Gastrocnemius medialis (tissue), 4 donors: ENCODE measurements around the gene LDLRAD4. TPM values are rescaled to one million over a fixed set of nuclear protein-coding genes. Genes with fewer than 3 reads are reported as not detected.

ENCODE experiments used
- ATAC-seq, 2 donors: fragments of 150-250 bp; one replicate each; pipeline ENCODE4 v1.9.1; 2016
- DNase-seq, 2 donors: peaks; one replicate each; pipeline ENCODE4 v3.0.0-alpha.2; 2019
- H3K27ac ChIP-seq, 4 donors: fragments of 200-600 bp; sonication (generic); 1 replicate in 1 of 4; 2 replicates in 3 of 4; pipeline ENCODE4 v1.5.1; 2016 to 2018; ENCODE audit warnings: mild to moderate bottlenecking in 2 of 4, moderate library complexity in 1 of 4
- H3K27me3 ChIP-seq, 3 donors: fragments of 200-600 bp; sonication (generic) in 2 of 3; 1 replicate in 1 of 3; 2 replicates in 2 of 3; pipeline versions ENCODE4 v1.5.1 to v1.6.0; 2016 to 2019; ENCODE audit warnings: mild to moderate bottlenecking in 1 of 3, moderate library complexity in 1 of 3
- H3K36me3 ChIP-seq, 2 donors: fragments of 200-600 bp; sonication (generic) in 1 of 2; one replicate each; pipeline ENCODE4 v1.5.1; 2017 to 2018
- H3K4me1 ChIP-seq, 2 donors: fragments of 200-600 bp; sonication (generic) in 1 of 2; one replicate each; pipeline ENCODE4 v1.5.1; 2016 to 2017; ENCODE audit warnings: mild to moderate bottlenecking in 2 of 2
- H3K4me3 ChIP-seq, 4 donors: fragments of 200-600 bp; sonication (generic) in 3 of 4; 1 replicate in 1 of 4; 2 replicates in 3 of 4; pipeline ENCODE4 v1.5.1; 2016 to 2019; ENCODE audit warnings: mild to moderate bottlenecking in 2 of 4
- H3K9me3 ChIP-seq, 3 donors: fragments of 200-600 bp; sonication (generic) in 2 of 3; 1 replicate in 1 of 3; 2 replicates in 2 of 3; pipeline ENCODE4 v1.5.1; 2016 to 2019
- POLR2A ChIP-seq, 2 donors: fragments of 450-650 bp; IDR thresholded peaks; one replicate each; pipeline ENCODE4 v1.6.1; 2017; ENCODE audit warnings: antibody characterized with exemption in 2 of 2, mild to moderate bottlenecking in 2 of 2, moderate library complexity in 2 of 2
- in situ Hi-C, 4 donors: fragments of 200-750 bp; cut with MboI; loops; one replicate each; pipeline versions ENCODE4 v1.15.0 to v1.8.0; 2017; ENCODE audit warnings: low sequenced_read_pairs in 4 of 4
- intact Hi-C: fragments of 100-400 bp; cut with DNase I; formaldehyde crosslinking; loops from one replicate; pipeline ENCODE4 v1.15.1; 2023; ENCODE audit warnings: low total_unique reads
- total RNA-seq, 4 donors: library from RNA; depleted of rRNA; stranded (reverse); fragments of >200 nt; gene quantifications; one replicate each; pipeline versions ENCODE4 v1.1.0 to v1.2.3, GENCODE V29; 2016
- TF ChIP-seq, protein P1 (sequence below), 5 experiments: fragments of 450-650 bp in 3 of 5; fragments of 200-600 bp in 2 of 5; sonication (generic) in 2 of 5; IDR thresholded peaks in 4 of 5; conservative IDR thresholded peaks in 1 of 5; 1 replicate in 4 of 5; 2 replicates in 1 of 5; pipeline ENCODE4 v1.5.1; 2016 to 2019; ENCODE audit warnings: antibody characterized with exemption in 5 of 5, mild to moderate bottlenecking in 3 of 5, moderate library complexity in 3 of 5

The LDLRAD4 gene
- total RNA-seq, 4 donors from 2014 or later, result 3.9 to 11.1 (median 6.5) TPM

DNA sequence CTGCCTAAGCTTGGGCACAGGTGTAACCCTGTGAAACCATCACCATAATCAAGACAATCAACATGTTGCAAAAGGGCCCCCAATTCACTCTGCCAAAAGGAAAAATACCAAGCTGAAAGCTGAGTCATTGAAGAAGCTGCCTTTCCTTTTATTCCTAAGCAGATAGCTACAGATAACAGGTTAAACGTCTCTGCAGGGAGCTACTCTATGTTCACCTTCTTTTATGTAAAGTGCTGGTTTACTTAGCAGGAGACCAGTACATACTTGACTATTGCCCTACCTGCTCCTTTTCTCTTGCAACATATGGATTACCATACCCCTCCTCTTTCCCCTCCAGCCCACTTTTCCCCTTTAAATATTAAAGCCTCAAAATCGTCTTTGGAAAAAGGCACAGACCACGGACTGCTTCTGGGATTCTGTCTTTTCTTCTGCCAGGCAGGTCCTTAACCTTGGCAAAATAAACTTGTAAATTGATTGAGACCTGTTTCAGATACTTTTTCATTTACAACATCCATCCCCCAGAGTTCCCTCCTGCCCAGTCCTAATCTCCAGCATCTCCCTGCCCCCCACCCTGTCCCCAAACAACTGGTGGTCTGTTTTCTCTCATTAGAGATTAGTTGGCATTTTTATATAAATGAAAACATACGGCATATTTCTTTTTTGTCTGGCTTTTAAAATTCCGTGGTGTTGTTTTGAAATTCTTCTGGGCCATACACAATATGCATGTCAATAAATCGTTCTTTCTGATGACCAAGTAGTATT lies 37.8 kb upstream of the LDLRAD4 start:
- H3K4me3 ChIP-seq, result no peak overlapping the region
- H3K9me3 ChIP-seq, result no peaks in the 10 kb centered on the region
- no peaks in the 10 kb centered on the region for H3K36me3 ChIP-seq
- no peak for TF ChIP-seq POLR2A (IDR thresholded peaks at IDR 0.05)
- TF ChIP-seq, protein P1, sequence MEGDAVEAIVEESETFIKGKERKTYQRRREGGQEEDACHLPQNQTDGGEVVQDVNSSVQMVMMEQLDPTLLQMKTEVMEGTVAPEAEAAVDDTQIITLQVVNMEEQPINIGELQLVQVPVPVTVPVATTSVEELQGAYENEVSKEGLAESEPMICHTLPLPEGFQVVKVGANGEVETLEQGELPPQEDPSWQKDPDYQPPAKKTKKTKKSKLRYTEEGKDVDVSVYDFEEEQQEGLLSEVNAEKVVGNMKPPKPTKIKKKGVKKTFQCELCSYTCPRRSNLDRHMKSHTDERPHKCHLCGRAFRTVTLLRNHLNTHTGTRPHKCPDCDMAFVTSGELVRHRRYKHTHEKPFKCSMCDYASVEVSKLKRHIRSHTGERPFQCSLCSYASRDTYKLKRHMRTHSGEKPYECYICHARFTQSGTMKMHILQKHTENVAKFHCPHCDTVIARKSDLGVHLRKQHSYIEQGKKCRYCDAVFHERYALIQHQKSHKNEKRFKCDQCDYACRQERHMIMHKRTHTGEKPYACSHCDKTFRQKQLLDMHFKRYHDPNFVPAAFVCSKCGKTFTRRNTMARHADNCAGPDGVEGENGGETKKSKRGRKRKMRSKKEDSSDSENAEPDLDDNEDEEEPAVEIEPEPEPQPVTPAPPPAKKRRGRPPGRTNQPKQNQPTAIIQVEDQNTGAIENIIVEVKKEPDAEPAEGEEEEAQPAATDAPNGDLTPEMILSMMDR (IDR thresholded peaks at IDR 0.05 in 4 of 5, conservative IDR thresholded peaks at IDR 0.05 in 1 of 5), result no peak
- ATAC-seq (no peak), DNase-seq (no peak)
- intact Hi-C loops (no loop called here), in situ Hi-C loops (no loop called here)
- H3K4me1 ChIP-seq, result no peaks in the 10 kb centered on the region
- H3K27me3 ChIP-seq, result no peaks in the 10 kb centered on the region
- H3K27ac ChIP-seq, result no peak overlapping the region

GRCh38 chr18:13181765-13182164 lies 36.8 kb upstream of the LDLRAD4 start:
- Histone ChIP-seq H3K4me3 (no peak overlapping the region), H3K9me3 (no peaks in the 10 kb centered on the region), H3K4me1 (no peaks in the 10 kb centered on the region), H3K27me3 (no peaks in the 10 kb centered on the region), H3K27ac (no peak overlapping the region), H3K36me3 (no peaks in the 10 kb centered on the region)
- intact Hi-C loops, result no loop called here
- in situ Hi-C loops, result no loop called here
- TF ChIP-seq POLR2A (IDR thresholded peaks at IDR 0.05), result no peak
- TF ChIP-seq, protein P1 (IDR thresholded peaks at IDR 0.05 in 4 of 5, conservative IDR thresholded peaks at IDR 0.05 in 1 of 5), result no peak
- ATAC-seq (no peak), DNase-seq (no peak)

DNA sequence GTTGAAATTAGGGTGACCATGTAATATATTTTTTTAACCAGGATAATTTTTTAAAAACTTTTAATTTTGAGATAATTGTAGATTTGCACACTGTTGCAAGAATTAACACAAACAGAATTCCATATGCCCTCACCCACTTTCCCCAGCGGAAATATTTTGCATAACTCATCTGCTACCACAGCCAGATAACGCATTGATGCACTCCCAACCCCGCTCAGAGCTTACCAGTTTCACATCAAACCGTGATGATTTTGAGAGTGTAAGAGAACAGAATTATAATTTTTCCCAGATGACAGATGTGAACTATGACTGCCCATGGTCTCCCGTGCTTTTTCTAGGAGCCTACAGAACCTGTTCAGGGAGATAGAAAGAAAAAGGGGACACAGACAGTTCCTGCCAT lies 35.2 kb upstream of the LDLRAD4 start:
- H3K27ac ChIP-seq, result no peak overlapping the region
- H3K4me1 ChIP-seq, result no peaks in the 10 kb centered on the region
- H3K27me3 ChIP-seq, result no peaks in the 10 kb centered on the region
- ATAC-seq (no peak), DNase-seq (no peak)
- no peak overlapping the region for H3K4me3 ChIP-seq
- H3K36me3 ChIP-seq, result no peaks in the 10 kb centered on the region
- no peaks in the 10 kb centered on the region for H3K9me3 ChIP-seq
- TF ChIP-seq, protein P1 (IDR thresholded peaks at IDR 0.05 in 4 of 5, conservative IDR thresholded peaks at IDR 0.05 in 1 of 5), result no peak
- TF ChIP-seq POLR2A (IDR thresholded peaks at IDR 0.05), result no peak
- in situ Hi-C loops (no loop called here), intact Hi-C loops (no loop called here)

DNA sequence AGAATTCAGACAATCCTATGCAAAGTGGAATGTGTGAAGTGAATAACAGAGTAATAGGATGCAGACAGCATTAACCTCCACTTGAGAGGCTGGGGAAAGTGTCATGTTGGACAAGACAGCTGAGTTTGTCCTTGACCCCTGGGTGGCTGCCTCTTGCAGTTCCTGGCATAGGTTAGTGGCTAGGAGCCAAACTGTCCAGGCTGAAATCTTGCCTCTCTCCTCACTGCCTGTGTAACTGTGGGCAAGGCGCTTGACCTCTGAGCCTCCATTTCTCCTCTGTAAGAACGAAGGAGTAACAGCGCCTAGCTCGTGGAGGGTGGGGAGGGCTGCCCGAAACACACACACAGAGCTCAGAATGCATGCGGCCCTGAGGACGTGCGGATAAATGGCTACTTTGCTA lies 34.8 kb upstream of the LDLRAD4 start:
- Histone ChIP-seq H3K27ac (no peak overlapping the region), H3K9me3 (no peaks in the 10 kb centered on the region), H3K4me3 (no peak overlapping the region), H3K36me3 (no peaks in the 10 kb centered on the region), H3K4me1 (no peaks in the 10 kb centered on the region), H3K27me3 (no peaks in the 10 kb centered on the region)
- DNase-seq (no peak), ATAC-seq (no peak)
- intact Hi-C loops (no loop called here), in situ Hi-C loops (no loop called here)
- TF ChIP-seq, protein P1 (IDR thresholded peaks at IDR 0.05 in 4 of 5, conservative IDR thresholded peaks at IDR 0.05 in 1 of 5), result no peak
- no peak for TF ChIP-seq POLR2A (IDR thresholded peaks at IDR 0.05)

- intact Hi-C loops (no loop called here), in situ Hi-C loops (no loop called here)
- Histone ChIP-seq H3K36me3 (no peaks in the 10 kb centered on the region), H3K9me3 (no peaks in the 10 kb centered on the region), H3K27ac (no peak overlapping the region), H3K4me3 (no peak overlapping the region), H3K4me1 (no peaks in the 10 kb centered on the region), H3K27me3 (no peaks in the 10 kb centered on the region)
- ATAC-seq (no peak), DNase-seq (no peak)
- TF ChIP-seq POLR2A (IDR thresholded peaks at IDR 0.05), result no peak
- TF ChIP-seq, protein P1 (IDR thresholded peaks at IDR 0.05 in 4 of 5, conservative IDR thresholded peaks at IDR 0.05 in 1 of 5), result no peak
Measured at GRCh38 chr18:13184396-13184795, 34.2 kb upstream of the LDLRAD4 start.
